ENCODE data around the gene SLC17A5.
"Not testable (repeated sequence)": the region's sequence is repeated elsewhere in the genome, so short reads cannot be mapped to it uniquely, and the experiment has no call there.

The SLC17A5 gene

GRCh38 chr6:73665686-73666319, 12.0 kb upstream of the SLC17A5 start:
- DNase-seq = peak; percentile 29

- DNase-seq = peak; percentile 38
Observed at GRCh38 chr6:73664701-73665100, 10.9 kb upstream of the SLC17A5 start.

GRCh38 chr6:73657201-73657600, 3.4 kb upstream of the SLC17A5 start:
- DNase-seq = no peak

- DNase-seq = no peak
Observed at GRCh38 chr6:73656531-73657145, 2.8 kb upstream of the SLC17A5 start.

GRCh38 chr6:73655341-73655917, 1.6 kb upstream of the SLC17A5 start:
- no peak for DNase-seq

- DNase-seq = peak; percentile 48
Observed at GRCh38 chr6:73652637-73653570, 888 bp downstream of the SLC17A5 start.

- DNase-seq = no peak
Observed at GRCh38 chr6:73649783-73650182, 4.0 kb downstream of the SLC17A5 start.

- peak; percentile 15 for DNase-seq
Observed at GRCh38 chr6:73648166-73648565, 5.6 kb downstream of the SLC17A5 start.

GRCh38 chr6:73644941-73645591, 8.7 kb downstream of the SLC17A5 start:
- no peak for DNase-seq

GRCh38 chr6:73644030-73644429, 9.8 kb downstream of the SLC17A5 start:
- DNase-seq = no peak

- no peak for DNase-seq
Observed at GRCh38 chr6:73642530-73642929, 11.3 kb downstream of the SLC17A5 start.

- DNase-seq = no peak
Observed at GRCh38 chr6:73640179-73640750, 13.5 kb downstream of the SLC17A5 start.

- no peak for DNase-seq
Observed at GRCh38 chr6:73639040-73639439, 14.8 kb downstream of the SLC17A5 start.

GRCh38 chr6:73637404-73637803, 16.4 kb downstream of the SLC17A5 start:
- no peak for DNase-seq

- no peak for DNase-seq
Observed at GRCh38 chr6:73636048-73636447, 17.7 kb downstream of the SLC17A5 start.

- DNase-seq = no peak
Observed at GRCh38 chr6:73632346-73632745, 21.4 kb downstream of the SLC17A5 start.

- DNase-seq = peak; percentile 57
Observed at GRCh38 chr6:73631849-73632248, 21.9 kb downstream of the SLC17A5 start.

GRCh38 chr6:73630401-73630800, 23.4 kb downstream of the SLC17A5 start:
- DNase-seq = no peak

- no peak for DNase-seq
Observed at GRCh38 chr6:73624896-73625295, 28.9 kb downstream of the SLC17A5 start.

GRCh38 chr6:73623480-73623879, 30.3 kb downstream of the SLC17A5 start:
- not testable (repeated sequence) for DNase-seq

- not testable (repeated sequence) for DNase-seq
Observed at GRCh38 chr6:73618082-73618481, 35.7 kb downstream of the SLC17A5 start.

- DNase-seq = no peak
Observed at GRCh38 chr6:73614802-73615201, 39.0 kb downstream of the SLC17A5 start.
